Measurements from ENCODE around the gene F7.

DNA sequence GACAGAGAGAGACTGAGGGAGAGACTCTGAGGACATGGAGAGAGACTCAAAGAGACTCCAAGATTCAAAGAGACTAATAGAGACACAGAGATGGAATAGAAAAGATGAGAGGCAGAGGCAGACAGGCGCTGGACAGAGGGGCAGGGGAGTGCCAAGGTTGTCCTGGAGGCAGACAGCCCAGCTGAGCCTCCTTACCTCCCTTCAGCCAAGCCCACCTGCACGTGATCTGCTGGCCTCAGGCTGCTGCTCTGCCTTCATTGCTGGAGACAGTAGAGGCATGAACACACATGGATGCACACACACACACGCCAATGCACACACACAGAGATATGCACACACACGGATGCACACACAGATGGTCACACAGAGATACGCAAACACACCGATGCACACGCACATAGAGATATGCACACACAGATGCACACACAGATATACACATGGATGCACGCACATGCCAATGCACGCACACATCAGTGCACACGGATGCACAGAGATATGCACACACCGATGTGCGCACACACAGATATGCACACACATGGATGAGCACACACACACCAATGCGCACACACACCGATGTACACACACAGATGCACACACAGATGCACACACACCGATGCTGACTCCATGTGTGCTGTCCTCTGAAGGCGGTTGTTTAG is 13.7 kb downstream of the F7 start:
- TF ChIP-seq POLR2A (IDR thresholded peaks at IDR 0.05): no peak
- TF ChIP-seq, protein P1, sequence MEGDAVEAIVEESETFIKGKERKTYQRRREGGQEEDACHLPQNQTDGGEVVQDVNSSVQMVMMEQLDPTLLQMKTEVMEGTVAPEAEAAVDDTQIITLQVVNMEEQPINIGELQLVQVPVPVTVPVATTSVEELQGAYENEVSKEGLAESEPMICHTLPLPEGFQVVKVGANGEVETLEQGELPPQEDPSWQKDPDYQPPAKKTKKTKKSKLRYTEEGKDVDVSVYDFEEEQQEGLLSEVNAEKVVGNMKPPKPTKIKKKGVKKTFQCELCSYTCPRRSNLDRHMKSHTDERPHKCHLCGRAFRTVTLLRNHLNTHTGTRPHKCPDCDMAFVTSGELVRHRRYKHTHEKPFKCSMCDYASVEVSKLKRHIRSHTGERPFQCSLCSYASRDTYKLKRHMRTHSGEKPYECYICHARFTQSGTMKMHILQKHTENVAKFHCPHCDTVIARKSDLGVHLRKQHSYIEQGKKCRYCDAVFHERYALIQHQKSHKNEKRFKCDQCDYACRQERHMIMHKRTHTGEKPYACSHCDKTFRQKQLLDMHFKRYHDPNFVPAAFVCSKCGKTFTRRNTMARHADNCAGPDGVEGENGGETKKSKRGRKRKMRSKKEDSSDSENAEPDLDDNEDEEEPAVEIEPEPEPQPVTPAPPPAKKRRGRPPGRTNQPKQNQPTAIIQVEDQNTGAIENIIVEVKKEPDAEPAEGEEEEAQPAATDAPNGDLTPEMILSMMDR (IDR thresholded peaks at IDR 0.05): no peak

Measured in sigmoid colon (tissue), 3 donors.